K562 (cell line): ENCODE data around the gene RABGAP1L. TPM values are rescaled to one million over a fixed set of nuclear protein-coding genes. Genes with fewer than 3 reads are reported as not detected.
A peak's percentile ranks its signal among the peaks of the same experiment; 100 is the strongest.

Experiments
- ATAC-seq: fragments of 200-7000 bp; cut with Tn5 transposase; 3 replicates; pipeline ENCODE4 v1.9.1; 2020; ENCODE audit warnings: moderate library complexity
- BruUV-seq: library from RNA; stranded (reverse); fragments of 400-500 nt; replicated peaks from 2 replicates; lab custom pipeline; 2021; lab: Mats Ljungman, UMichigan
- CTCF ChIA-PET: fragments of 300-600 bp; formaldehyde crosslinking; extraction: SDS; loops from one replicate; lab custom pipeline; 2021; ENCODE audit warnings: low intra/inter-chr PET ratio; lab: Yijun Ruan, JAX
- POLR2A ChIA-PET: fragments of 300-600, 350-650 bp; sonication (Branson Sonifier 250); formaldehyde crosslinking; extraction: SDS; loops from one replicate; lab custom pipeline; 2021; ENCODE audit warnings: antibody characterized with exemption, inconsistent platforms; lab: Yijun Ruan, JAX
- DNase-seq, 4 experiments: peaks; one replicate each; pipeline versions ENCODE4 v3.0.0 to v3.0.0-alpha.2; 2011 to 2018; ENCODE audit warnings: low spot score in 3 of 4, mixed read lengths in 3 of 4; ENCODE audit errors: extremely low read depth in 1 of 4
- FAIRE-seq: peaks from 2 replicates; lab custom pipeline; 2011; peaks lifted over from hg19 to GRCh38; lab: Jason Lieb, UNC
- H2AFZ ChIP-seq: 2 replicates; pipeline ENCODE4 v1.6.0; 2011; ENCODE audit warnings: low read depth, low read length, control low read depth, inconsistent platforms
- H3K27ac ChIP-seq: fragments of 200-600 bp; 3 replicates; pipeline ENCODE4 v1.8.0; 2011; ENCODE audit warnings: low read depth, mild to moderate bottlenecking, control low read depth, inconsistent platforms, low read length, moderate library complexity, mixed read lengths; ENCODE audit errors: extremely low read depth
- H3K27me3 ChIP-seq, 2 experiments: fragments of 300-600 bp in 1 of 2; 2 replicates in 1 of 2; 3 replicates in 1 of 2; pipeline versions ENCODE4 v1.6.0 to v1.8.0; 2011; ENCODE audit warnings: inconsistent platforms in 2 of 2, low read length in 2 of 2, mild to moderate bottlenecking in 1 of 2, mixed read lengths in 1 of 2, moderate library complexity in 1 of 2; ENCODE audit not compliant: control insufficient read depth in 2 of 2, insufficient read depth in 2 of 2
- H3K36me3 ChIP-seq: fragments of 300-600 bp; 3 replicates; pipeline ENCODE4 v1.8.0; 2011; ENCODE audit warnings: mild to moderate bottlenecking, low read length, inconsistent platforms; ENCODE audit not compliant: control insufficient read depth, insufficient read depth
- H3K4me1 ChIP-seq, 2 experiments: fragments of 200-600 bp in 1 of 2; replicated peaks in 1 of 2; 2 replicates in 1 of 2; 3 replicates in 1 of 2; pipeline versions ENCODE4 v1.5.1 to v1.8.0; 2011; ENCODE audit warnings: inconsistent platforms in 2 of 2, low read length in 2 of 2, mild to moderate bottlenecking in 1 of 2, mixed read lengths in 1 of 2, moderate library complexity in 1 of 2; ENCODE audit not compliant: control insufficient read depth in 2 of 2, insufficient read depth in 2 of 2
- H3K4me2 ChIP-seq: 2 replicates; pipeline ENCODE4 v1.6.1; 2011; ENCODE audit warnings: low read length, control low read depth, inconsistent platforms, mixed read lengths; ENCODE audit not compliant: insufficient read depth
- H3K4me3 ChIP-seq: fragments of 200-600 bp; sonication (generic), shearing (Covaris generic); 2 replicates; pipeline ENCODE4 v1.5.1; 2016; ENCODE audit warnings: control low read depth, inconsistent platforms
- H3K79me2 ChIP-seq: fragments of 200-600 bp; 3 replicates; pipeline ENCODE4 v1.8.0; 2011; ENCODE audit warnings: low read length, inconsistent platforms; ENCODE audit not compliant: control insufficient read depth, insufficient read depth
- H3K9ac ChIP-seq, 2 experiments: 2 replicates each; pipeline versions ENCODE4 v1.6.0 to v1.6.1; 2011; ENCODE audit warnings: low read depth in 2 of 2, low read length in 2 of 2, control low read depth in 1 of 2, inconsistent platforms in 1 of 2, mild to moderate bottlenecking in 1 of 2, mixed read lengths in 1 of 2; ENCODE audit not compliant: insufficient read depth in 1 of 2
- H3K9me1 ChIP-seq: one replicate; pipeline ENCODE4 v1.6.0; 2011; ENCODE audit warnings: inconsistent platforms, mild to moderate bottlenecking, low read length, moderate library complexity; ENCODE audit not compliant: control insufficient read depth, insufficient read depth
- H3K9me3 ChIP-seq: replicated peaks from 2 replicates; pipeline ENCODE4 v1.5.1; 2011; ENCODE audit warnings: low read depth, low read length, inconsistent platforms; ENCODE audit not compliant: control insufficient read depth, insufficient read depth
- H4K20me1 ChIP-seq: replicated peaks from 2 replicates; pipeline ENCODE4 v1.6.1; 2011; ENCODE audit warnings: low read length, inconsistent platforms, mixed read lengths; ENCODE audit not compliant: control insufficient read depth, insufficient read depth
- CEBPB ChIP-seq: fragments of 450-650 bp; IDR thresholded peaks from 2 replicates; pipeline ENCODE4 v1.6.1; 2016; ENCODE audit warnings: missing genetic modification characterization, missing compliant biosample characterization
- EP300 ChIP-seq: IDR thresholded peaks from 2 replicates; pipeline ENCODE4 v1.6.1; 2012; ENCODE audit warnings: low read length, improper control_type of control experiment
- ETV1 ChIP-seq: fragments of 450-650 bp; conservative IDR thresholded peaks from 2 replicates; pipeline ENCODE4 v1.6.1; 2016; ENCODE audit warnings: missing genetic modification characterization, control low read depth, low read depth, missing compliant biosample characterization
- FOXK2 ChIP-seq, 2 experiments: fragments of 450-650 bp; IDR thresholded peaks in 1 of 2; conservative IDR thresholded peaks in 1 of 2; 2 replicates each; pipeline ENCODE4 v1.6.1; 2016; ENCODE audit warnings: low read depth in 2 of 2, mild to moderate bottlenecking in 1 of 2
- GTF2B ChIP-seq: IDR thresholded peaks from 2 replicates; pipeline ENCODE4 v1.6.1; 2011; ENCODE audit not compliant: insufficient read length; ENCODE audit errors: extremely low read depth
- MAFF ChIP-seq: IDR thresholded peaks from 2 replicates; pipeline ENCODE4 v1.6.1; 2012; ENCODE audit warnings: low read length, improper control_type of control experiment
- NBN ChIP-seq: fragments of 450-650 bp; IDR thresholded peaks from 2 replicates; pipeline ENCODE4 v1.6.1; 2016; ENCODE audit warnings: low read depth, mild to moderate bottlenecking
- PHF8 ChIP-seq: fragments of 200-600 bp; sonication (generic); IDR thresholded peaks from 2 replicates; pipeline ENCODE4 v1.6.1; 2012; ENCODE audit warnings: mixed run types, mild to moderate bottlenecking, inconsistent platforms, low read length, moderate library complexity, borderline replicate concordance
- POLR2A ChIP-seq: fragments of 450-650 bp; conservative IDR thresholded peaks from 2 replicates; pipeline ENCODE4 v1.6.1; 2016
- POLR3G ChIP-seq: IDR thresholded peaks from 2 replicates; pipeline ENCODE4 v1.6.1; 2011; ENCODE audit not compliant: insufficient read length, insufficient replicate concordance; ENCODE audit errors: extremely low read depth
- SRSF7 ChIP-seq: fragments of 200-400 bp; formaldehyde crosslinking; optimal IDR thresholded peaks from 2 replicates; pipeline ENCODE3; 2017; ENCODE audit warnings: mild to moderate bottlenecking, low read depth, low read length
- TAF9B ChIP-seq: fragments of 450-650 bp; IDR thresholded peaks from 2 replicates; pipeline ENCODE4 v1.6.1; 2018; ENCODE audit warnings: mild to moderate bottlenecking; ENCODE audit not compliant: partially characterized antibody
- TRIM25 ChIP-seq: fragments of 450-650 bp; IDR thresholded peaks from 2 replicates; pipeline ENCODE4 v1.7.0; 2016; ENCODE audit warnings: borderline replicate concordance
- ZKSCAN8 ChIP-seq: fragments of 200-800 bp; sonication (Bioruptor generic); IDR thresholded peaks from 2 replicates; pipeline ENCODE4 v1.6.1; 2016; ENCODE audit warnings: missing genetic modification characterization, missing compliant biosample characterization
- ZNF143 ChIP-seq: sonication (generic); formaldehyde crosslinking; IDR thresholded peaks from 2 replicates; pipeline ENCODE4 v1.9.0; 2022; ENCODE audit warnings: mild to moderate bottlenecking, missing genetic modification reagents
- ZNF146 ChIP-seq: IDR thresholded peaks from one replicate; pipeline ENCODE4 v1.6.1; 2018; ENCODE audit warnings: missing compliant biosample characterization; ENCODE audit not compliant: unreplicated experiment
- ZNF274 ChIP-seq: IDR thresholded peaks from 2 replicates; pipeline ENCODE4 v1.6.1; 2011; ENCODE audit warnings: low read depth, mild to moderate bottlenecking, low read length, moderate library complexity, borderline replicate concordance
- ZNF655 ChIP-seq: fragments of 250-450 bp; sonication (Bioruptor Pico); IDR thresholded peaks from 2 replicates; pipeline ENCODE4 v1.5.0; 2021
- ZNF830 ChIP-seq: fragments of 250-450 bp; sonication (Bioruptor Pico); IDR thresholded peaks from 2 replicates; pipeline ENCODE4 v1.5.0; 2021; ENCODE audit warnings: mild to moderate bottlenecking
- in situ Hi-C: fragments of 300-500 bp; cut with MboI; formaldehyde crosslinking; loops from 4 replicates; pipeline ENCODE4 v1.15.0; 2018; ENCODE audit warnings: inconsistent platforms, mixed read lengths
- intact Hi-C: fragments of 100-400 bp; cut with micrococcal nuclease; formaldehyde crosslinking; loops from 2 replicates; pipeline ENCODE4 v1.14.2; 2022
- polyA plus RNA-seq, 8 experiments: library from polyadenylated mRNA; depleted of rRNA in 4 of 8; stranded (reverse) in 5 of 8; unstranded in 3 of 8; fragments of >200 nt; fragmentation: Nextera tagmentation in 2 of 8; fragmentation: Illumina TruSeq in 1 of 8; extraction: Ambion mirVana in 2 of 8; extraction: Trizol in 1 of 8; gene quantifications; 2 replicates each; pipeline versions ENCODE4 v1.2.1 to v1.2.3, GENCODE V29; 2011 to 2014; ENCODE audit warnings: inconsistent platforms in 1 of 8, missing spikeins in 1 of 8
- total RNA-seq, 7 experiments: library from RNA; depleted of rRNA in 6 of 7; stranded (reverse); fragments of >200 nt in 6 of 7; fragmentation: Illumina TruSeq in 2 of 7; extraction: Trizol in 2 of 7; gene quantifications; 2 replicates each; pipeline versions ENCODE4 v1.2.1 to v1.2.3, GENCODE V29; 2011 to 2021; ENCODE audit warnings: low replicate concordance in 1 of 7

Gene RABGAP1L
- total and polyA plus RNA-seq, 9 of the 15 experiments (the other 6 are each of a cell fraction or from before 2014, with no cell fraction given): 16.5 to 44.9 (median 26.7) TPM

DNA sequence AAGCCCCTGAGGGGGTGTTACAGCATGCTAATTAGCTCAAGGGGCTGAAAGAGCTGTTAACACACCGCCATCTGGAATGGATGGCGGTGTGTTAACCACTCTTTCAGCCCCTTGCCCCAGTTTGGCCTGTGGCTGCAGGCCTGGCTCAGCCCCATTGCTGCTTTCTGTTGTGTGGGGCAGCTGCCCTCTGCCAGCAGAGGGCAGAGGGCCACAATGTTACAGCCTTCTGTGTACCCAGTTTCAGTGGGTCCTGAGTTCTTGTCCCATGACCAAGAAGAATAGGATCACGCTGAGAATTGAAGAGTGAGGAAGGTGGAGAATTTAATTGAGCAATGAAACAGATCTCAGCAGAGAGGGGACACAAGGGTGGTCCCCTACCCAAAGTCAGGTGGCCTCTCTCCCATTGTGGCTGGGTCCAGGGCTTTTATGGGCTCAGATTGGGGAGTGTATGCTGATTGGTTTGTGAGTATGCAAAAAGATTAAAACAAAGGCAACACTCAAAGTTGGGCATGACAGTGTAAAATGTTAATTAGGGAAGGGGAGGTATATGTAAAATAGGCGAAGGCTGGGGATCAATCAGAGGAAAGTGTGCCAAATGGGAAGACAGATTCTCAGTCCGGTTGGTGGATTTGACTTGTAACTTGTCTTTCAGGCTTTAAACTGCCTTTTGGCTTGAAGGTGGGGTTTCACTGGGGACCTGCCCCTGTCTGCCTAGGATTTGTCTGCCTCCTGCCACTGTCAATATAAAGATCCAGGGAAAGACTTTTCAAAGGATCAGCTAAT is 142.2 kb downstream of the RABGAP1L start (continued):
- TF ChIP-seq TRIM25 (no peak), SRSF7 (no peak)

GRCh38 chr1:174308604-174309003 is 149.3 kb downstream of the RABGAP1L start:
- no peak overlapping the region for H2AFZ ChIP-seq
- 0 out of 3 replicates have a peak, but pooled peaks cover 2% of the 10 kb centered on the region for H3K36me3 ChIP-seq
- CTCF ChIA-PET: no interaction called here
- FAIRE-seq (peak; percentile 32), DNase-seq (no peak), ATAC-seq (0 out of 3 replicates have a peak, but pooled peaks have one; percentile 35)
- no peak overlapping the region for H3K27ac ChIP-seq
- no peak overlapping the region for H3K9ac ChIP-seq
- POLR2A ChIA-PET: interaction anchor here (0.5 kb wide), 1 partner anchor 11 kb away, joined by 3 read pairs; no protein-coding TSS in a partner anchor
- no peaks in the 10 kb centered on the region for H3K9me1 ChIP-seq
- no peaks in the 10 kb centered on the region for H3K9me3 ChIP-seq
- in situ Hi-C loops (no loop called here), intact Hi-C loops (no loop called here)
- H3K27me3 ChIP-seq: no peaks in the 10 kb centered on the region
- BruUV-seq: no TSS peak
- no peaks in the 10 kb centered on the region for H3K4me1 ChIP-seq
- H3K4me2 ChIP-seq: no peak overlapping the region
- no peak overlapping the region for H3K4me3 ChIP-seq
- H3K79me2 ChIP-seq: no peaks in the 10 kb centered on the region
- no peaks in the 10 kb centered on the region for H4K20me1 ChIP-seq
- no peak for TF ChIP-seq GTF2B
- no peak for TF ChIP-seq ZNF655 (CRISPR knock-in tag)
- TF ChIP-seq MAFF: peak; percentile 13; the same call in 1 of the 2 replicates
- no peak for TF ChIP-seq TAF9B
- TF ChIP-seq EP300: peak; percentile 25; the same call in 1 of the 2 replicates
- TF ChIP-seq ZNF143 (CRISPR knock-in tag): no peak
- TF ChIP-seq NBN: no peak
- TF ChIP-seq ETV1 (tag): no peak
- TF ChIP-seq FOXK2 (conservative IDR thresholded peaks at IDR 0.05 in 1 of 2, IDR thresholded peaks at IDR 0.05 in 1 of 2; ENCODE audit: low read depth in 2 of 2): 0 out of 4 replicates have a peak, but pooled peaks of 1 of the 2 experiments have one; percentile 29
- TF ChIP-seq POLR2A: no peak
- TF ChIP-seq ZNF830: no peak
- TF ChIP-seq PHF8: no peak
- no peak for TF ChIP-seq ZKSCAN8 (CRISPR knock-in tag)
- no peak for TF ChIP-seq POLR3G
- peak; percentile 76 for TF ChIP-seq CEBPB (tag)
- no peak for TF ChIP-seq ZNF146
- no peak for TF ChIP-seq ZNF274
